ENCODE results near the gene FIGN. TPM values are rescaled to one million over a fixed set of nuclear protein-coding genes. Genes with fewer than 3 reads are reported as not detected.

The FIGN gene
- total RNA-seq, 1 experiment from 2014 or later: 3.7 TPM

DNA sequence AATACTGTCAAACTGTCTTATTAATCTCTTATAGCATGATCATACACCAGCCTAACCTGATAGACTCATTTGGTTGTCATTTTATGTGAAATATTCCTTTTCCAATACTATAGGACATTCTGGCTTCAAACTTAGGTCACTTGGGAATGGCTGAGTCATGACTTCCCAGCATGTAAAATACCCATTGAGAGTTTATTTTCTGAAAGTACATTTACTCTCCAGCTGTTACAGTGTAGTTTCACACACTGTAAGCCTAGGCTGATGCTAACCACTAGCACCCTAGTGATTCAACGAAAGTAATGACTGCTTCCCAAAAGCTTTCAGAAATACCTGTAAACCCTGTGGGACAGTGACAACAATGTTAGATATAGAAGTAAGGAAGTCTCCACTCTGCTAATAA is 93.8 kb downstream of the FIGN start:
- DNase-seq (ENCODE audit: low spot score): no peak
- in situ Hi-C loops (cut with HindIII; ENCODE audit: low sequenced_read_pairs): no loop called here

DNA sequence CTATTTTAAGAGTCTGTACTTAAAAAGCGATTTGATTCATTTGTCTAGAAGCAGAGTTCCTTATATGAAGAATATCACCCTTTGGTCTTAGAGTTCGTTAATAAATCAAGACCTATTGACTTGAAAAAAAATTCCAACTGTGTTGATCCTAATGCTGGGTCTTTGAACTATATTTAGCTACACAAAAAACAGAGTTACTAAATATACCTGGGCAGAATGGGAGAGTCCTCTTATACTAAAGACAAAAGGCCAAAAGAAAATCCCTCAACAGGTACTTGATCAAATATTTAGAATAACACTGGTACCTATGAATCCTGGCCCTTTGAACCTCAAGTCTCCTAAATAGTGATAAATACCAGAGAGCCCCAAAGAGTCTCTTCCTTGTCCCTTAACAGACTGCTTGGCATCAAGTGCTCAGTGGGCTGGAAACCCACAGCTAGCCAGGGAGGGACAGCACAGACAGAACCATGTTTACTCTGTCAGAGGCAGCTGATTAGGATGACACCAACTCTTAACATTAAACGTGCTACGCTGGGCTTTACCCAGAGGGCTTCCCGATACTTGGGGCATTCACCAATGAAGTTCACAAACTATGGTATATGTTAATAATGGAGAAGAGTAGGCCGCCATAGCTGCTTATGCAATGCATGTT is 95.1 kb downstream of the FIGN start:
- DNase-seq (ENCODE audit: low spot score): no peak
- in situ Hi-C loops (cut with HindIII; ENCODE audit: low sequenced_read_pairs): no loop called here

DNA sequence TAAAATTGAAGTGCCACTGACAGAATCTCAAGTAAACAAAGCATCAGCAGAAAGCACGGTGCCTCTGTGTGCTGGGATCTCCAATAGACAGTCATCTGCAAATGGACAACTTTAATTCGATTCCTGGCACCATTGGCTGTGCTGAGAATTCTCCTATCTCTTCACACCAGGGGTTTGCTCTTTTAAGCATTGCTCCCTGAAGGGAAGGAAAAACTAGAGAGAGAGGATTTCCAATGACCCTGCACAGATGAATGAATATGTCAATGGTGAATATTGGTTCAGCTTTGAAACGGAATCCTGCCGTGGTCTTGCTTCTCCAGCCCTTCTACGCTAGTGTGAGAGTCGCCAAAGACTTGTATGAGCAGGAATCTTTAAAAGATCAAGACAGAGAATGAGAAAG is 97.9 kb downstream of the FIGN start:
- DNase-seq (ENCODE audit: low spot score): no peak
- in situ Hi-C loops (cut with HindIII; ENCODE audit: low sequenced_read_pairs): no loop called here

DNA sequence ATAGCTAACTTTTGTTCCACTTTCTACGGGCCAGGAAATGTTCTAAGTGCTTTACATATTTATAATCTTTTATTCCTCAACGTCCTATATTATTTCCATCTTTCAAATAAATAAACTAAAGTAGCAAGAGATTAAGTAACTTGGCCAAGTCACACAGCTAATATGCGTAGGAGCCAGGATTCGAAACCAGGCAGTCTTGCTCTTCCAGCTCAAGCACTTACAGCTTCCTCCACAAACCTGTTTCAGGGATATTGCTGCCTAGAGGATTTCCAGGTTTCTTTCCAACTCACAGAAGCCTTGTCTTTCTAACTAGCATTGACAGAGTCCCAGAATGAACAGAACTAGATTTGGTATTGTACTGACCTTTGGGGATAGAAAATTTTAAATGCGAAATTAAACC is 102.5 kb downstream of the FIGN start:
- no peak for DNase-seq (ENCODE audit: low spot score)
- in situ Hi-C loops (cut with HindIII; ENCODE audit: low sequenced_read_pairs): no loop called here

GRCh38 chr2:163630836-163631235 is 105.0 kb downstream of the FIGN start:
- DNase-seq (ENCODE audit: low spot score): no peak
- in situ Hi-C loops (cut with HindIII; ENCODE audit: low sequenced_read_pairs): no loop called here

- no peak for DNase-seq (ENCODE audit: low spot score)
Measured at GRCh38 chr2:163626639-163627109, 109.1 kb downstream of the FIGN start.

DNA sequence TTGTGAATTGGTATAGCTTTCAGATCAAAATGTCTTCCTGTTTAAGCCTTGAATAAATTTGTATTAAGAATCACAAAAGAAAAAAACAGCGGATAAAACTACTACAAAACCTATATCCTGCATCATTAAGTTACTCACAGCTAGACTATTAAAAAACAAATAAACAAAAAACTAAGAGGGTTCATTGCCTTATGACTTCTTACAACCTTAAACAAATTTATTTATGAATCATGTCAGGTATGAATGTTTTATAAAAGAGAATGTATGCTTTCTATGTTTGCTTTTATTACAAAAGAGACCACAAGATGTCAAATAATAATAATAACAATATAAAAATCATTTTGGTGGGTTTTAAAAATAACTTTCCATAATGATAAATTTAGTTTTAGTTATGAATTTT is 109.6 kb downstream of the FIGN start:
- DNase-seq (ENCODE audit: low spot score): no peak
- in situ Hi-C loops (cut with HindIII; ENCODE audit: low sequenced_read_pairs): no loop called here

More at GRCh38 chr2:163626639-163627109, 109.1 kb downstream of the FIGN start:
- in situ Hi-C loops (cut with HindIII; ENCODE audit: low sequenced_read_pairs): no loop called here

DNA sequence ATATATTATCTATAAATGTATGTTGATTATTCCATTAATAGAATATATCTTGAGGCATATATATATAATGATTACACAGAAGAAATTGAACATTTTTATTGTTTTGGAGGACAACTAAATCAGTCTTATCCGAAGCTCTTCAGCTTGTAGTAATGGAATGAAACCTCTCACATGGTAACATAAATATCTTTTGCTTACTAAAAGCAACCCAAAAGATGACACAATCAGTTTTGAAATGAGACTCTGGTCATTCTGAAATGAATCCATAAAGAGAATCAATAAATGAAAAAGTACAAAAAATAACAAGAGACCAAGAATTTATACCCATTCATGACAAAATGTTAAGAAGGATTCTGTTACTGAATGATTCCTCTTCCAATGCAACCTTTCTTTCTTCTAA is 110.2 kb downstream of the FIGN start:
- no peak for DNase-seq (ENCODE audit: low spot score)
- in situ Hi-C loops (cut with HindIII; ENCODE audit: low sequenced_read_pairs): no loop called here

DNA sequence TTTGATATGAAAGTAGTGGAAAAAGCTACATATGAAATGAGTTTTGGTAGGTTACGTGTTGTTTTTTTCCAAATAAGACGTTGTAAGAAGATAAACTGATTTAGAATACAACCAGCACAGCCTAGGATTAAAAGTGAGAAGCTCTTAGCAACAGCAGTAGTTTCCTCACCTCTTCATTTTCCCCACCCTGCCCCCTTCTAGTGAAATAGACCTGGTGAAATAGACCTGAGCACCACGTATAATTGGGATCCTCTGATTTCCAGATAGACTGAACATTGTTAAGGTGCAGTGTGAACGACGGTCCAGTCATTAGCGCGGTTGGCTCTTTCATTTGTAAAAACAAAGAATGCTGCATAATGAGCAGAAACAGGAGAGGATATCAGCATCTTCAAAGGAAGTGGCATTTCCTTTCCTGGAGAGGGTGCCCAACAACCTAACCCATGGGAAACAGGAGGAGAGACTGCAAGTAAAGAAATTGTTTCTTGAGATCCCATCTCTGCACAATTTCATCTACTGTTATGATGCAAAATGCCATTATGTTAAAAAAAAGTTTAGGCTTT is 114.3 kb downstream of the FIGN start:
- in situ Hi-C loops (cut with HindIII; ENCODE audit: low sequenced_read_pairs): no loop called here

DNA sequence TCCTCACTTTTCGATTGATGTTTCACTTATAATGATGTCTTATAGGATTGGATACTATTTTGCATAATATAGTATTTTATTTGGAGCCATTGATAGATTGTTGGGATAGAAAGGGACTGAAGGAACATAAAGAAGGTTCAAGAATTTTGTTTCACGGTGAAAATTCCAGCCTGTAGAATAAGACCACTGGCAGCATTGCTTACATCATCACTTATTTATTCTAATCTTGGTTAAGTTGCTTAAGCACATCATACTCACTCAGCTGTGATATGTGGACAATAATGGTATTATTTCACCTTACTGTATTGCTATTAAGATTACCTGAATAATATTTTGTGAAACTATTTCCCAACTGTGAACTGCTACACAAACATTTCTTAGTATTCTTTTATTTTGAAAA is 118.3 kb downstream of the FIGN start:
- no peak for DNase-seq (ENCODE audit: low spot score)
- in situ Hi-C loops (cut with HindIII; ENCODE audit: low sequenced_read_pairs): no loop called here

More for the DNA sequence above, 114.3 kb downstream of the FIGN start:
- DNase-seq (ENCODE audit: low spot score): no peak

DNA sequence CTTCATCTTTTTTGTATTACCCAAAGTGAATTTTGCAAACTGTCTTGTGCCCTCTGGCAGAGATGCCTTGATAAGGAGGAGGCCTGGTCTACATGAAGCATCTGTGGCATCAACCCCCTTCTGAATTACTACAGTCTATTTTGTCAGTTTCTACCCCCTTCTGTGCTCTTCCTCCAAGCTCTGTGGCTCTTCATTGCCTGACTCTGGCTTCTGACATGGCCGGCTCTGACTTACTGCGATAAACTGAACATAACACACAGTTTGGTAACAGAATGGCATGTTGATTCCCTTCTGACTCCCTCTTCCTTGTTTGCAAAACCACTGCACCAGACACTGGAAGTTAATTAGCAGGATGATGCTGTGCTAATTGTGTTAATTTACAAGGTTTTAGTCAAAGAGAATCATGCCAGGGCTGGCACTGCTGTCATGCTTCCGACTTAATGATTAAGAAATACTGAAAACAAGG is 122.5 kb downstream of the FIGN start:
- in situ Hi-C loops (cut with HindIII; ENCODE audit: low sequenced_read_pairs): no loop called here
- DNase-seq (ENCODE audit: low spot score): no peak

- in situ Hi-C loops (cut with HindIII; ENCODE audit: low sequenced_read_pairs): no loop called here
- no peak for DNase-seq (ENCODE audit: low spot score)
Measured at GRCh38 chr2:163612332-163612731, 123.5 kb downstream of the FIGN start.

- in situ Hi-C loops (cut with HindIII; ENCODE audit: low sequenced_read_pairs): no loop called here
- DNase-seq (ENCODE audit: low spot score): no peak
Measured at GRCh38 chr2:163611557-163611906, 124.3 kb downstream of the FIGN start.

GRCh38 chr2:163610817-163611556 is 124.8 kb downstream of the FIGN start:
- peak; percentile 24 for DNase-seq (ENCODE audit: low spot score)
- in situ Hi-C loops (cut with HindIII; ENCODE audit: low sequenced_read_pairs): no loop called here

GRCh38 chr2:163607630-163608029 is 128.2 kb downstream of the FIGN start:
- in situ Hi-C loops (cut with HindIII; ENCODE audit: low sequenced_read_pairs): no loop called here

GRCh38 chr2:163606878-163607277 is 128.9 kb downstream of the FIGN start:
- in situ Hi-C loops (cut with HindIII; ENCODE audit: low sequenced_read_pairs): no loop called here
- DNase-seq (ENCODE audit: low spot score): no peak

More at GRCh38 chr2:163607630-163608029, 128.2 kb downstream of the FIGN start:
- DNase-seq (ENCODE audit: low spot score): no peak

GRCh38 chr2:163605779-163606178 is 130.0 kb downstream of the FIGN start:
- no peak for DNase-seq (ENCODE audit: low spot score)
- in situ Hi-C loops (cut with HindIII; ENCODE audit: low sequenced_read_pairs): no loop called here

- in situ Hi-C loops (cut with HindIII; ENCODE audit: low sequenced_read_pairs): no loop called here
Measured at GRCh38 chr2:163604941-163605555, 130.8 kb downstream of the FIGN start.

DNA sequence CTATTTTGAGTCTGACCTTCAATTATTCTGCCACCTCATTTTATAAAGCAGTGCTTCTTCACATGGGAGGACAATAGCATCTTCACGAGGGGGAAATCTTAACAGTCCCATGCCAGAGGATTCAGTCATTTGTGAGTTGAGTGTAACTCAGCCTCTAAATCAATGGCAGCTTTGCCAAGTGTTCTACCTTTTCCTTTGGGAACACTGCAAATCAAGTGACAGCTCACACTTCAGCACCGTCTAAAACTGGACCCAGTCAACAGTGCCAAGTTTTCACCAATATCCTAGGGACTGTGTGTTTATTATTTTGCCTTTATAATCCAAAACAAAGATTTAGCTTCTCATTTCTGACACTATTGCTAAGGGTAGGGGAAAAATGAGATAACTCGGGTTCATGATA is 133.6 kb downstream of the FIGN start:
- DNase-seq (ENCODE audit: low spot score): no peak
- in situ Hi-C loops (cut with HindIII; ENCODE audit: low sequenced_read_pairs): no loop called here

More at GRCh38 chr2:163604941-163605555, 130.8 kb downstream of the FIGN start:
- DNase-seq (ENCODE audit: low spot score): no peak

DNA sequence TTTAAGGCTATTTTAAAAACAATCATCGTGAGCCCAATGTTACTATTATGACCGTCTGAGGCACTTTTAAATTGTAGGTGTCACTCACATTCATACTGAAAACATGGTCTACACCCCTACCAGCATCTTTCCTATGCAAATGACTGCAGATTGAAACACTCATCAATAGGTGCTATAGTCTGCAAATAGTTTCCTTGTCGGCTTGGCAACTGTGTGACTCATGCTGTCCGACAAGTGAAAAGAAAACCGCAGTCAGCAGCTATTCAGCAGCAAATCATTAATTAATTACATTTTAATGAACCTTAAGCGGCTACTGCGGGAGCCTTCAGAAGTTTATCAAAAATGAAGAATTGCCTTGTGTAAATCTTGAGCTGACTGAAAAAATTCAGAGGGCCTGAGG is 134.4 kb downstream of the FIGN start:
- in situ Hi-C loops (cut with HindIII; ENCODE audit: low sequenced_read_pairs): no loop called here
- DNase-seq (ENCODE audit: low spot score): peak; percentile 12
